Sigmoid colon (tissue), 7 donors: Measurements from ENCODE around the gene THBS3. TPM values are rescaled to one million over a fixed set of nuclear protein-coding genes. Genes with fewer than 3 reads are reported as not detected.

Experiments
- DNase-seq: peaks from one replicate; pipeline ENCODE4 v3.0.0-alpha.2; 2019
- H3K27ac ChIP-seq, 4 donors: fragments of 200-600 bp; sonication (generic); one replicate each; pipeline ENCODE4 v1.5.1; 2016 to 2019; ENCODE audit warnings: mild to moderate bottlenecking in 1 of 4
- H3K27me3 ChIP-seq, 3 donors: fragments of 200-600 bp; sonication (generic); one replicate each; pipeline ENCODE4 v1.5.1; 2019; ENCODE audit warnings: mild to moderate bottlenecking in 1 of 3
- H3K36me3 ChIP-seq, 4 donors: fragments of 200-600 bp; sonication (generic); one replicate each; pipeline ENCODE4 v1.5.1; 2016 to 2019
- H3K4me1 ChIP-seq, 4 donors: fragments of 200-600 bp; sonication (generic); one replicate each; pipeline ENCODE4 v1.5.1; 2017 to 2019
- H3K4me3 ChIP-seq, 4 donors: fragments of 200-600 bp; sonication (generic); one replicate each; pipeline ENCODE4 v1.5.1; 2017 to 2019; ENCODE audit warnings: mild to moderate bottlenecking in 2 of 4, moderate library complexity in 1 of 4
- H3K9me3 ChIP-seq, 4 donors: fragments of 200-600 bp in 3 of 4; sonication (generic) in 3 of 4; one replicate each; pipeline versions ENCODE4 v1.5.1 to v1.6.1; 2013 to 2019
- CTCF ChIP-seq, 4 experiments: fragments of 450-650 bp in 3 of 4; fragments of 200-600 bp in 1 of 4; IDR thresholded peaks; one replicate each; pipeline ENCODE4 v1.5.1; 2016 to 2019; ENCODE audit warnings: antibody characterized with exemption in 4 of 4, mild to moderate bottlenecking in 3 of 4, moderate library complexity in 2 of 4
- EP300 ChIP-seq, 4 donors: sonication (generic); formaldehyde crosslinking; IDR thresholded peaks; one replicate each; pipeline ENCODE4 v1.6.1; 2017; ENCODE audit warnings: antibody characterized with exemption in 4 of 4
- POLR2A ChIP-seq, 2 donors: fragments of 450-650 bp; IDR thresholded peaks; one replicate each; pipeline ENCODE4 v1.6.1; 2016; ENCODE audit warnings: antibody characterized with exemption in 2 of 2, mild to moderate bottlenecking in 2 of 2, moderate library complexity in 2 of 2
- POLR2AphosphoS5 ChIP-seq, 4 donors: sonication (generic); formaldehyde crosslinking; IDR thresholded peaks; one replicate each; pipeline ENCODE4 v1.6.1; 2017; ENCODE audit warnings: antibody characterized with exemption in 4 of 4
- WGBS, 2 donors: extraction: QIAGEN DNeasy Blood & Tissue Kit; methylation state at CpG; one replicate each; pipeline ENCODE4 v1.1.7; 2013; 5-methylcytosine and 5-hydroxymethylcytosine counted together
- intact Hi-C: fragments of 100-400 bp; cut with DNase I; formaldehyde crosslinking; loops from one replicate; pipeline ENCODE4 v1.15.1; 2023
- polyA plus RNA-seq, 3 donors: library from polyadenylated mRNA; stranded (reverse); fragments of 200-250 nt; gene quantifications; one replicate each; pipeline ENCODE4 v1.2.3, GENCODE V29; 2013
- total RNA-seq, 4 donors: library from RNA; depleted of rRNA; stranded (reverse); fragments of >200 nt; gene quantifications; one replicate each; pipeline ENCODE4 v1.1.0, GENCODE V29; 2016
- donor health status: healthy with polysubstance abuse.
- donor health status: Bipolar disorder and iron deficiency.
- donor health status: healthy.

The THBS3 gene
- total and polyA plus RNA-seq, 7 donors = 3.5 to 43.5 (median 13.4) TPM

- Histone ChIP-seq H3K27me3 (peaks cover 12 to 29% (median 20%) of the 10 kb centered on the region in 3 donors), H3K9me3 (no peaks in the 10 kb centered on the region), H3K27ac (no peak overlapping the region), H3K4me3 (no peak overlapping the region), H3K4me1 (peaks cover 0 to 39% (median 24%) of the 10 kb centered on the region in 4 donors), H3K36me3 (no peaks in the 10 kb centered on the region)
- 54 to 61% methylated on average over 8 of the region's 8 CpGs for WGBS, 2 donors
- intact Hi-C loops = loop anchor here (1.0 kb wide), 1 partner anchor 17 kb away; no protein-coding TSS in a partner anchor
- TF ChIP-seq CTCF (IDR thresholded peaks at IDR 0.05) (peak; percentile 88 to 94 (median 91)), POLR2AphosphoS5 (IDR thresholded peaks at IDR 0.05) (no peak), EP300 (IDR thresholded peaks at IDR 0.05) (no peak), POLR2A (IDR thresholded peaks at IDR 0.05) (no peak)
- peak; percentile 91 for DNase-seq
These were observed 31.1 kb downstream of the THBS3 start for GRCh38 chr1:155176544-155177071.

- Histone ChIP-seq H3K9me3 (no peaks in the 10 kb centered on the region), H3K4me3 (no peak overlapping the region), H3K27ac (no peak overlapping the region), H3K27me3 (peaks cover 12 to 29% (median 20%) of the 10 kb centered on the region in 3 donors), H3K4me1 (peaks cover 0 to 39% (median 26%) of the 10 kb centered on the region in 4 donors), H3K36me3 (peaks cover 0 to 1% (median 0%) of the 10 kb centered on the region in 4 donors)
- DNase-seq = peak; percentile 60
- 66 to 85% methylated on average over 9 of the region's 9 CpGs for WGBS, 2 donors
- intact Hi-C loops = loop anchor here (1.0 kb wide), 1 partner anchor 17 kb away; no protein-coding TSS in a partner anchor
- TF ChIP-seq POLR2AphosphoS5 (IDR thresholded peaks at IDR 0.05) (no peak), CTCF (IDR thresholded peaks at IDR 0.05) (no peak), POLR2A (IDR thresholded peaks at IDR 0.05) (no peak), EP300 (IDR thresholded peaks at IDR 0.05) (no peak)
These were observed 31.7 kb downstream of the THBS3 start for GRCh38 chr1:155175927-155176371.

- peaks cover 0 to 39% (median 26%) of the 10 kb centered on the region in 4 donors for H3K4me1 ChIP-seq
- H3K36me3 ChIP-seq = peaks cover 0 to 7% (median under 1%) of the 10 kb centered on the region in 4 donors
- no peak overlapping the region for H3K27ac ChIP-seq
- H3K27me3 ChIP-seq = peaks cover 12 to 29% (median 20%) of the 10 kb centered on the region in 3 donors
- TF ChIP-seq CTCF (IDR thresholded peaks at IDR 0.05) = no peak
- no peak for TF ChIP-seq POLR2A (IDR thresholded peaks at IDR 0.05)
- TF ChIP-seq EP300 (IDR thresholded peaks at IDR 0.05) = no peak
- TF ChIP-seq POLR2AphosphoS5 (IDR thresholded peaks at IDR 0.05) = no peak
- WGBS, 2 donors = 87 to 92% methylated on average over 12 of the region's 12 CpGs
- no peaks in the 10 kb centered on the region for H3K9me3 ChIP-seq
- no peak overlapping the region for H3K4me3 ChIP-seq
- DNase-seq = peak; percentile 65
- intact Hi-C loops = no loop called here
These were observed 32.3 kb downstream of the THBS3 start for GRCh38 chr1:155175281-155175926.

DNA sequence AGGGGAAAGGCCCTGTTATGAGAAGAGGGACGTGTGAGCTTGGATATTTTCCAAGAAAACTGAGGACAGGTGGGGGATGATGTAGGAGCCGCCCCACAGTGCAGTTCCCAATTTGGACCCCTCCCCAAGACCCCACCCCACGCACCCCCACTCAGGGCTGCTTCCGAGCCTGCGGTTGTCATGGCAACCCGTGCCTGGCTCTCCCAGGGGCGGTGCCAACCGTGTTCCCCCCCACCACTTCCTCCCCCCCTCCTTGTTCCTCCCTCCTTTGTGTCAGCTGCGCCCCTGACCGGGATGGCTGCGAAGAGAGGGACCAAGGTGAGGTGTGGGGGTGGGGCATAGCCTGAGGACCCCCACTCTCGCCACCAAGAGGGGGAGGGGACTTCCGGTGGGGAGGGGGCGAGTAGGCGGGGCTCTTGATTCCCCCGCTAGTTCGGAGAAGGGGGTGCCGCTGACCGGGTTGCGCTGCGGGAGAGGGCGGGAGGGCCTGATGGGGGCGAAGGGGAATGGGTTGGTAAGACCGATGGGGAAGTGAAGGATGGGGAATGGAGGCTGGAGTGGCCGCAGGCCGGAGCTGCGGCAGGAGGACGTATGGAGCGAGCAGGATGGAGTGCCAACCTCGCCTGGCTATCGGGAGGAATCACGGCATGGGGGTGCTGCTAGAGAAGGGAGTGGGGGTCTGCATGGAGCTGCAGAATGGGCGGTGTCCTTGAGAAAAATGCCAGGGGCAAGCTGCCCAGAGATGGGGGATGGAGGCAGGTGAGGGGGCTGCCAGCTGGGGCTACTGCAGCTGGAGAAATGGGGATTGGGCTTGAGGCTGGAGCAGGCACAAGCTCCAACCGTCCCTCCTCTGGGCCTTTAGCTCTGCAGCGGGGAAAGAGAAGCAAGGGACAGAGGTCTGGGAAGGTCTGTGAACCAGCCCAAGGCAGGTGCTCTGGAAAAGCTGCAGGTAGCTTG is 33.1 kb downstream of the THBS3 start:
- H3K4me3 ChIP-seq = peak overlapping the region in 3 of 4 donors; percentile 11 to 83 (median 79)
- no peaks in the 10 kb centered on the region for H3K9me3 ChIP-seq
- peaks cover 0 to 10% (median 5%) of the 10 kb centered on the region in 4 donors for H3K36me3 ChIP-seq
- no peak overlapping the region for H3K27ac ChIP-seq
- TF ChIP-seq POLR2A (IDR thresholded peaks at IDR 0.05) = no peak
- H3K4me1 ChIP-seq = peaks cover 0 to 39% (median 26%) of the 10 kb centered on the region in 4 donors
- intact Hi-C loops = loop anchor here (5.0 kb wide), 2 partner anchors 37 to 53 kb away; partner anchors contain the start of gene SLC50A1
- peak; percentile 69 for DNase-seq
- 11 to 21% methylated on average over 35 of the region's 35 CpGs for WGBS, 2 donors
- peaks cover 12 to 29% (median 20%) of the 10 kb centered on the region in 3 donors for H3K27me3 ChIP-seq
